Measurements from ENCODE around the gene TNNI2.

The TNNI2 gene

DNA sequence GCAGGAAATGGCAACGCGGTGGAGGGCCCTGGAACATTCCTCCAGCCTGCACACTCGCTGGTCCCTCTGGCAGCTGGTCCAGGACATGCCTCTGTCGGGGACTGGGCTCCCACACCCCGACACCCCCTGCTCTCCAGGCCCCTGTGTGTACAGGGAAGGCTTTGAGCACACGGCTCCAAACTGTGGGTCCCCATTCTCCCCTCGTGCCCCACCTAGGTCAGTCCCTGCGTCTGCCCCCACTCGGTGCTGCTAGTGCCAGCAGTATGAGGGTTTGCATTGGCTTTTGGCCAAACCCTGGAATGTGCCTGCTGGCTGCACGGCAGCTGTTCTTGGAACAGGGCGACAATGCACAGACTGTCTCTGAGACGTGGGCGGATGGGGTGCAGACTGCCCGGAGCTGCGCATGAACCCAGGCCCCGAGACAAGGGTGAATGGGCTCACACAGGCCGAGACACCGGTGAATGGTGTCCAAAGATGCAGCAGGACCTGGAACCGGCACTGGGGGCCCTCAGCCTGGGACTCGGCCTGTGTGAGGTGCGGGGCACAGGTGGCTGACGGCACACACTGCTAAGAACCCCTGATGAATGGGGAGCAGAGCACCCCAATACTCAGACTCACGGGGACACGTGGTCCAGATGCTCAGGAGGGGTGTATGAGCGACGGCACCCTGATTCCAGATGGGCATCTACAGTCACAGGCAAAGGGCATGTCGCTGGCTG, 11.5 kb upstream of the TNNI2 start (continued):
- TF ChIP-seq ZBTB10 (tag by site-specific recombination; IDR thresholded peaks at IDR 0.05) (peak; percentile 54; the same call in 1 of the 2 replicates), SALL2 (tag by site-specific recombination; IDR thresholded peaks at IDR 0.05; ENCODE audit: borderline replicate concordance) (no peak), ELK4 (IDR thresholded peaks at IDR 0.05; ENCODE audit: borderline replicate concordance, low read depth, low read length) (no peak), ZNF416 (tag by site-specific recombination; IDR thresholded peaks at IDR 0.05) (no peak), ZNF133 (tag by site-specific recombination; IDR thresholded peaks at IDR 0.05) (no peak), ZNF600 (tag by site-specific recombination; IDR thresholded peaks at IDR 0.05) (peak; percentile 24; the same call in 1 of the 2 replicates), ZNF704 (tag by site-specific recombination; IDR thresholded peaks at IDR 0.05) (no peak), ZNF112 (tag by site-specific recombination; IDR thresholded peaks at IDR 0.05) (no peak), ZNF184 (tag by site-specific recombination; IDR thresholded peaks at IDR 0.05) (no peak), ZNF292 (tag by site-specific recombination; IDR thresholded peaks at IDR 0.05; ENCODE audit: borderline replicate concordance, low read depth) (no peak), ZBTB1 (tag by site-specific recombination; IDR thresholded peaks at IDR 0.05) (no peak), ZNF341 (tag by site-specific recombination; IDR thresholded peaks at IDR 0.05; ENCODE audit: low read depth) (peak; percentile 37; the same call in 1 of the 2 replicates), ZNF433 (tag by site-specific recombination; IDR thresholded peaks at IDR 0.05; ENCODE audit: low read depth) (no peak), ZSCAN30 (tag by site-specific recombination; IDR thresholded peaks at IDR 0.05) (0 out of 2 replicates have a peak, but pooled peaks have one; percentile 48), PBX3 (CRISPR knock-in tag; IDR thresholded peaks at IDR 0.05) (peak; percentile 74; the same call in 1 of the 2 replicates), ZNF426 (tag by site-specific recombination; IDR thresholded peaks at IDR 0.05) (no peak)
- TF ChIP-seq, protein P1, sequence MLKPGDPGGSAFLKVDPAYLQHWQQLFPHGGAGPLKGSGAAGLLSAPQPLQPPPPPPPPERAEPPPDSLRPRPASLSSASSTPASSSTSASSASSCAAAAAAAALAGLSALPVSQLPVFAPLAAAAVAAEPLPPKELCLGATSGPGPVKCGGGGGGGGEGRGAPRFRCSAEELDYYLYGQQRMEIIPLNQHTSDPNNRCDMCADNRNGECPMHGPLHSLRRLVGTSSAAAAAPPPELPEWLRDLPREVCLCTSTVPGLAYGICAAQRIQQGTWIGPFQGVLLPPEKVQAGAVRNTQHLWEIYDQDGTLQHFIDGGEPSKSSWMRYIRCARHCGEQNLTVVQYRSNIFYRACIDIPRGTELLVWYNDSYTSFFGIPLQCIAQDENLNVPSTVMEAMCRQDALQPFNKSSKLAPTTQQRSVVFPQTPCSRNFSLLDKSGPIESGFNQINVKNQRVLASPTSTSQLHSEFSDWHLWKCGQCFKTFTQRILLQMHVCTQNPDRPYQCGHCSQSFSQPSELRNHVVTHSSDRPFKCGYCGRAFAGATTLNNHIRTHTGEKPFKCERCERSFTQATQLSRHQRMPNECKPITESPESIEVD (tag by site-specific recombination; IDR thresholded peaks at IDR 0.05) = no peak

DNA sequence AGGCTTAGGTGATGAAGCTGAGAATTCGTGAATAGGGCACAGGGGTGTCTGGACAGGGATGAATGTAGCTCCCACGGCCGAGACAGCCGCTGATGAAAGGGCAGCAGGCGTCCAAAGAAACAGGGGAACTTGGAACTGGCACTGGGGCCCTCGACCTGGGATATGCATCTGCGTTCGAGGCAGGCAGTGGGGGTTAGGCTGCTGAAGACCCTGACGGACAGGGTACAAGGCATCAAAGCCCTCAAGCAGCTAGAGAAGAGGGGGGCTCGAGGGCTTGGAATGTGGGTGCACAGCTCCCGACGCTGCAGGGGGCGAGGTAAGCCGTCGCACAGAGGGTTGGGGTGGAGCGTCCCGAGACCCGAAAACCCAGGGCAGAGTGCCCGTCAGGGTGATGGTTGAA, 10.8 kb upstream of the TNNI2 start:
- Histone ChIP-seq H3K4me3 (ENCODE audit: low read depth, low read length) (no peak overlapping the region), H3K4me1 (ENCODE audit: control insufficient read depth, insufficient read depth, low read length) (no peaks in the 10 kb centered on the region), H3K27ac (ENCODE audit: extremely low read depth, low read depth, low read length) (no peak overlapping the region), H3K9me3 (ENCODE audit: control insufficient read depth, insufficient read depth, low read depth, low read length) (no peaks in the 10 kb centered on the region), H3K36me3 (ENCODE audit: control insufficient read depth in 2 of 2, insufficient read depth in 1 of 2, low read length in 2 of 2) (no peaks in the 10 kb centered on the region)
- ChIA-PET CTCF (interaction anchor here (0.7 to 8.2 kb wide), 7 partner anchors 54 to 324 kb away, joined by 3 to 261 read pairs (median 3); no protein-coding TSS in a partner anchor), POLR2A (no interaction called here)
- TF ChIP-seq PBX3 (CRISPR knock-in tag; IDR thresholded peaks at IDR 0.05) = no peak
- TF ChIP-seq, protein P2, sequence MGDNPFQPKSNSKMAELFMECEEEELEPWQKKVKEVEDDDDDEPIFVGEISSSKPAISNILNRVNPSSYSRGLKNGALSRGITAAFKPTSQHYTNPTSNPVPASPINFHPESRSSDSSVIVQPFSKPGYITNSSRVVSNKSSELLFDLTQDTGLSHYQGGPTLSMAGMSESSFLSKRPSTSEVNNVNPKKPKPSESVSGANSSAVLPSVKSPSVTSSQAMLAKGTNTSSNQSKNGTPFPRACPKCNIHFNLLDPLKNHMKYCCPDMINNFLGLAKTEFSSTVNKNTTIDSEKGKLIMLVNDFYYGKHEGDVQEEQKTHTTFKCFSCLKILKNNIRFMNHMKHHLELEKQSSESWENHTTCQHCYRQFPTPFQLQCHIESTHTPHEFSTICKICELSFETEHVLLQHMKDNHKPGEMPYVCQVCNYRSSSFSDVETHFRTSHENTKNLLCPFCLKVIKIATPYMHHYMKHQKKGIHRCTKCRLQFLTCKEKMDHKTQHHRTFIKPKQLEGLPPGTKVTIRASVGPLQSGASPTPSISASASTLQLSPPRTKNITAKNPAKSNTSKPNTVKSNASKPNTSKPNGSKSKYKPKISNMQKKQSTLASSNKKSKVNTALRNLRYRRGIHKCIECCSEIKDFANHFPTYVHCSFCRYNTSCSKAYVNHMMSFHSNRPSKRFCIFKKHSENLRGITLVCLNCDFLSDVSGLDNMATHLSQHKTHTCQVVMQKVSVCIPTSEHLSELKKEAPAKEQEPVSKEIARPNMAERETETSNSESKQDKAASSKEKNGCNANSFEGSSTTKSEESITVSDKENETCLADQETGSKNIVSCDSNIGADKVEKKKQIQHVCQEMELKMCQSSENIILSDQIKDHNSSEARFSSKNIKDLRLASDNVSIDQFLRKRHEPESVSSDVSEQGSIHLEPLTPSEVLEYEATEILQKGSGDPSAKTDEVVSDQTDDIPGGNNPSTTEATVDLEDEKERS (tag by site-specific recombination; IDR thresholded peaks at IDR 0.05) = no peak
- no peak for TF ChIP-seq ZNF558 (tag by site-specific recombination; IDR thresholded peaks at IDR 0.05)
- no peak for TF ChIP-seq SP2 (tag by site-specific recombination; IDR thresholded peaks at IDR 0.05)
- TF ChIP-seq GLI4 (tag by site-specific recombination; IDR thresholded peaks at IDR 0.05) = no peak
- no peak for TF ChIP-seq ZNF19 (tag by site-specific recombination; IDR thresholded peaks at IDR 0.05; ENCODE audit: low read depth)

All from HEK293 (cell line).